Measurements from ENCODE around the gene KBTBD13.

The KBTBD13 gene

DNA sequence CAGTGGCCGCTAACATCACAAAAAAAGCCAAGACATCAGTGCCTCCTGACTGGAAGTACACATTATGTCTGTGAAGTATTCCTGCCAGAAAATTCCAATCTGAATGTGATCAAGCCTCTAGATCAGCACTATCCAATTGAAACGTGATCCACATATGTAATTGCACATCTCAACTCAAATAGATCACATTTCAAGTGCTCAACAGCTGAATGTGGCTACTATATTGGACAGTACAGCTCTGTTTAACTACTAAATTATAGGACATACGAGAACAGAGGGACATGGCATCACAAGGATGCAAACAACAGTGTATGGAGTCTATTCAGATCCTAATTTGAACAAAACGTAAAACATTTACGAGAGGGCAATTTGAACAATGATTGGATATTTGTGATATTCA is 39.0 kb downstream of the KBTBD13 start:
- no peak for DNase-seq
